HepG2 (cell line): ENCODE data around the gene SDR42E2. TPM values are rescaled to one million over a fixed set of nuclear protein-coding genes. Genes with fewer than 3 reads are reported as not detected.

ENCODE experiments used
- ATAC-seq: fragments of 200-7000 bp; cut with Tn5 transposase; 3 replicates; pipeline ENCODE4 v1.9.1; 2020; ENCODE audit warnings: mild to moderate bottlenecking, moderate library complexity
- BruUV-seq: library from RNA; stranded (reverse); fragments of 400-500 nt; replicated peaks from 2 replicates; lab custom pipeline; 2021; lab: Mats Ljungman, UMichigan
- CTCF ChIA-PET: fragments of 300-600 bp; formaldehyde crosslinking; extraction: SDS; loops from one replicate; lab custom pipeline; 2021; ENCODE audit warnings: low total read pairs, inconsistent platforms, low intra/inter-chr PET ratio; lab: Yijun Ruan, JAX
- POLR2A ChIA-PET: fragments of 350-600 bp; sonication (Branson Sonifier 250); formaldehyde crosslinking; loops from one replicate; lab custom pipeline; 2020; ENCODE audit warnings: antibody characterized with exemption, inconsistent platforms; lab: Yijun Ruan, JAX
- DNase-seq: peaks from one replicate; pipeline ENCODE4 v3.0.0-alpha.2; 2015; ENCODE audit warnings: low spot score
- FAIRE-seq: peaks from 3 replicates; lab custom pipeline; 2011; peaks lifted over from hg19 to GRCh38; lab: Jason Lieb, UNC
- H2AFZ ChIP-seq: one replicate; pipeline ENCODE4 v1.6.1; 2011; ENCODE audit warnings: low read length, inconsistent platforms
- H3K27ac ChIP-seq: fragments of 300-600 bp; 3 replicates; pipeline ENCODE4 v1.8.0; 2011; ENCODE audit warnings: mixed run types, mild to moderate bottlenecking, mixed read lengths, low read length, inconsistent platforms; ENCODE audit not compliant: insufficient read depth; ENCODE audit errors: extremely low read length
- H3K27me3 ChIP-seq, 2 experiments: fragments of 200-600 bp in 1 of 2; 2 replicates in 1 of 2; 3 replicates in 1 of 2; pipeline versions ENCODE4 v1.6.0 to v1.8.0; 2011; ENCODE audit warnings: low read length in 2 of 2, mild to moderate bottlenecking in 2 of 2, moderate library complexity in 2 of 2, inconsistent platforms in 1 of 2; ENCODE audit not compliant: insufficient read depth in 2 of 2, control insufficient read depth in 1 of 2
- H3K36me3 ChIP-seq, 2 experiments: fragments of 200-600 bp in 1 of 2; replicated peaks in 1 of 2; 2 replicates in 1 of 2; 3 replicates in 1 of 2; pipeline versions ENCODE4 v1.5.1 to v1.8.0; 2011; ENCODE audit warnings: low read length in 2 of 2, inconsistent platforms in 1 of 2; ENCODE audit not compliant: insufficient read depth in 2 of 2, control insufficient read depth in 1 of 2
- H3K4me1 ChIP-seq: 2 replicates; pipeline ENCODE4 v1.5.1; 2012; ENCODE audit warnings: low read length, inconsistent platforms; ENCODE audit not compliant: insufficient read depth
- H3K4me2 ChIP-seq: 2 replicates; pipeline ENCODE4 v1.6.0; 2011; ENCODE audit warnings: low read depth, low read length, inconsistent platforms
- H3K4me3 ChIP-seq, 3 experiments: fragments of 200-600 bp in 1 of 3; sonication (generic), shearing (Covaris generic) in 1 of 3; replicated peaks in 1 of 3; 2 replicates each; pipeline ENCODE4 v1.5.1; 2011 to 2016; ENCODE audit warnings: low read length in 3 of 3, inconsistent platforms in 2 of 3, low read depth in 2 of 3, mild to moderate bottlenecking in 2 of 3, control low read depth in 1 of 3, mixed read lengths in 1 of 3; ENCODE audit not compliant: insufficient read depth in 1 of 3
- H3K79me2 ChIP-seq: one replicate; pipeline ENCODE4 v1.6.1; 2011; ENCODE audit warnings: low read length, inconsistent platforms; ENCODE audit not compliant: insufficient read depth
- H3K9ac ChIP-seq: 2 replicates; pipeline ENCODE4 v1.6.0; 2011; ENCODE audit warnings: mild to moderate bottlenecking, low read depth, low read length, inconsistent platforms; ENCODE audit not compliant: insufficient read depth
- H3K9me3 ChIP-seq: 2 replicates; pipeline ENCODE4 v1.5.1; 2012; ENCODE audit warnings: mild to moderate bottlenecking, low read length
- H4K20me1 ChIP-seq: 2 replicates; pipeline ENCODE4 v1.6.0; 2011; ENCODE audit warnings: inconsistent platforms, mild to moderate bottlenecking, low read length, moderate library complexity; ENCODE audit not compliant: insufficient read depth
- BRCA1 ChIP-seq: sonication (generic); formaldehyde crosslinking; IDR thresholded peaks from 2 replicates; pipeline ENCODE4 v1.4.0; 2020; ENCODE audit warnings: missing genetic modification reagents
- ELK4 ChIP-seq: sonication (generic); formaldehyde crosslinking; IDR thresholded peaks from 2 replicates; pipeline ENCODE4 v1.9.0; 2021; ENCODE audit warnings: missing genetic modification reagents, borderline replicate concordance
- FOXA1 ChIP-seq, 2 experiments: fragments of 450-650 bp in 1 of 2; sonication (generic) in 1 of 2; formaldehyde crosslinking in 1 of 2; IDR thresholded peaks; 2 replicates each; pipeline versions ENCODE4 v1.4.0 to v1.6.1; 2016 to 2020; ENCODE audit warnings: missing genetic modification reagents in 1 of 2
- GTF2F1 ChIP-seq: fragments of 150-350 bp; IDR thresholded peaks from 2 replicates; pipeline ENCODE4 v1.6.1; 2014; ENCODE audit warnings: low read length
- HNRNPH1 ChIP-seq: fragments of 200-400 bp; formaldehyde crosslinking; optimal IDR thresholded peaks from 2 replicates; pipeline ENCODE3; 2017; ENCODE audit warnings: mild to moderate bottlenecking, low read depth, low read length
- MAX ChIP-seq: IDR thresholded peaks from 2 replicates; pipeline ENCODE4 v1.6.1; 2012; ENCODE audit warnings: inconsistent platforms
- MBD4 ChIP-seq: IDR thresholded peaks from 2 replicates; pipeline ENCODE4 v1.6.1; 2012; ENCODE audit warnings: low read length, inconsistent platforms, borderline replicate concordance
- MEIS2 ChIP-seq: sonication (generic); formaldehyde crosslinking; IDR thresholded peaks from 2 replicates; pipeline ENCODE4 v1.9.0; 2021; ENCODE audit warnings: mild to moderate bottlenecking, missing genetic modification reagents
- MYC ChIP-seq: sonication (generic); formaldehyde crosslinking; IDR thresholded peaks from 2 replicates; pipeline ENCODE4 v1.9.0; 2021; ENCODE audit warnings: missing genetic modification reagents, borderline replicate concordance
- PHB2 ChIP-seq: fragments of 450-650 bp; IDR thresholded peaks from 2 replicates; pipeline ENCODE4 v1.6.1; 2018; ENCODE audit not compliant: partially characterized antibody
- PHF8 ChIP-seq: sonication (generic); formaldehyde crosslinking; IDR thresholded peaks from 2 replicates; pipeline ENCODE4 v1.5.0; 2020; ENCODE audit warnings: missing genetic modification reagents
- SMC3 ChIP-seq: IDR thresholded peaks from 2 replicates; pipeline ENCODE4 v1.6.1; 2011; ENCODE audit warnings: low read length, improper control_type of control experiment
- SP1 ChIP-seq, 2 experiments: fragments of 450-650 bp in 1 of 2; sonication (generic) in 1 of 2; formaldehyde crosslinking in 1 of 2; IDR thresholded peaks; 2 replicates each; pipeline versions ENCODE4 v1.4.0 to v1.6.1; 2016 to 2020; ENCODE audit warnings: missing genetic modification reagents in 1 of 2
- ZBTB14 ChIP-seq: sonication (generic); formaldehyde crosslinking; IDR thresholded peaks from 2 replicates; pipeline ENCODE4 v1.4.0; 2020; ENCODE audit warnings: missing genetic modification reagents
- ZEB1 ChIP-seq: IDR thresholded peaks from 2 replicates; pipeline ENCODE4 v1.6.1; 2012; ENCODE audit warnings: mild to moderate bottlenecking, low read depth, inconsistent platforms; ENCODE audit not compliant: insufficient replicate concordance
- ZFP41 ChIP-seq: sonication (generic); formaldehyde crosslinking; IDR thresholded peaks from 2 replicates; pipeline ENCODE4 v1.4.0; 2020; ENCODE audit warnings: mild to moderate bottlenecking, missing genetic modification reagents, borderline replicate concordance
- ZNF256 ChIP-seq: sonication (generic); formaldehyde crosslinking; conservative IDR thresholded peaks from 2 replicates; pipeline ENCODE4 v1.4.0; 2020; ENCODE audit warnings: missing genetic modification reagents
- ZNF282 ChIP-seq: fragments of 450-650 bp; IDR thresholded peaks from 2 replicates; pipeline ENCODE4 v1.6.1; 2018; ENCODE audit not compliant: partially characterized antibody
- ZNF563 ChIP-seq: sonication (generic); formaldehyde crosslinking; IDR thresholded peaks from 2 replicates; pipeline ENCODE4 v1.8.0; 2022; ENCODE audit warnings: mild to moderate bottlenecking, moderate library complexity, missing genetic modification reagents
- ZNF737 ChIP-seq: sonication (generic); formaldehyde crosslinking; IDR thresholded peaks from 2 replicates; pipeline ENCODE4 v1.5.0; 2020; ENCODE audit warnings: missing genetic modification reagents, mild to moderate bottlenecking, borderline replicate concordance
- ZNF816 ChIP-seq: sonication (generic); formaldehyde crosslinking; IDR thresholded peaks from 2 replicates; pipeline ENCODE4 v1.8.0; 2022; ENCODE audit warnings: missing genetic modification reagents, mild to moderate bottlenecking, borderline replicate concordance
- ZSCAN30 ChIP-seq: sonication (generic); formaldehyde crosslinking; IDR thresholded peaks from 2 replicates; pipeline ENCODE4 v1.5.0; 2020; ENCODE audit warnings: mild to moderate bottlenecking, missing genetic modification reagents
- in situ Hi-C: cut with HindIII; loops from 2 replicates; pipeline ENCODE4 v1.10.0; 2017; ENCODE audit warnings: low pct_unique_long_range_greater_than_20kb; ENCODE audit not compliant: extremely low pct_ligation_motif_present
- intact Hi-C: fragments of 100-400 bp; cut with micrococcal nuclease; formaldehyde crosslinking; loops from one replicate; pipeline ENCODE4 v1.10.0; 2022; ENCODE audit not compliant: unreplicated experiment
- polyA plus RNA-seq, 8 experiments: library from polyadenylated mRNA; depleted of rRNA in 3 of 8; stranded (reverse) in 7 of 8; unstranded in 1 of 8; fragments of >200 nt; fragmentation: Illumina TruSeq in 4 of 8; extraction: Trizol in 4 of 8; gene quantifications; 2 replicates each; pipeline versions ENCODE4 v1.2.1 to v1.2.3, GENCODE V29; 2011 to 2016; ENCODE audit warnings: low read depth in 4 of 8, missing spikeins in 1 of 8, mixed read lengths in 1 of 8; ENCODE audit not compliant: insufficient read depth in 1 of 8
- total RNA-seq, 5 experiments: library from RNA; depleted of rRNA; stranded (reverse); fragments of >200 nt; fragmentation: Illumina TruSeq; extraction: Trizol; gene quantifications; 2 replicates each; pipeline ENCODE4 v1.2.3, GENCODE V29; 2016; ENCODE audit warnings: low read depth in 1 of 5

SDR42E2 gene
- total and polyA plus RNA-seq, 2 of the 13 experiments (the other 11 are each of a cell fraction or from before 2014, with no cell fraction given), result 0.05 to 0.11 TPM

GRCh38 chr16:22122239-22122638, 40.1 kb upstream of the SDR42E2 start:
- in situ Hi-C loops, result loop anchor here (5.0 kb wide), 1 partner anchor 65 kb away; no protein-coding TSS in a partner anchor
- POLR2A ChIA-PET, result no interaction called here
- no peaks in the 10 kb centered on the region for H3K79me2 ChIP-seq
- peaks cover 5 to 7% of the 10 kb centered on the region in 2 experiments; a peak in 3 of 5 replicates for H3K27me3 ChIP-seq
- BruUV-seq, result no TSS peak
- H3K4me2 ChIP-seq, result no peak overlapping the region
- H2AFZ ChIP-seq, result no peak overlapping the region
- H3K4me1 ChIP-seq, result no peaks in the 10 kb centered on the region
- no peak for FAIRE-seq
- TF ChIP-seq BRCA1 (CRISPR knock-in tag) (no peak), MYC (CRISPR knock-in tag) (no peak), ELK4 (CRISPR knock-in tag) (no peak), ZSCAN30 (CRISPR knock-in tag) (no peak), ZNF256 (CRISPR knock-in tag) (no peak), GTF2F1 (no peak), PHB2 (peak; percentile 83), FOXA1 (IDR thresholded peaks at IDR 0.05) (0 out of 2 replicates have a peak, but pooled peaks have one; percentile 8), FOXA1 (CRISPR knock-in tag; IDR thresholded peaks at IDR 0.05) (no peak), SMC3 (no peak), ZNF816 (CRISPR knock-in tag) (no peak), ZNF282 (no peak), SP1 (IDR thresholded peaks at IDR 0.05) (0 out of 2 replicates have a peak, but pooled peaks have one; percentile 21), SP1 (CRISPR knock-in tag; IDR thresholded peaks at IDR 0.05) (no peak), ZBTB14 (CRISPR knock-in tag) (no peak), HNRNPH1 (no peak), ZFP41 (no peak), MEIS2 (CRISPR knock-in tag) (no peak), ZNF737 (CRISPR knock-in tag) (no peak), MBD4 (no peak), ZNF563 (CRISPR knock-in tag) (no peak), MAX (no peak), ZEB1 (no peak), PHF8 (CRISPR knock-in tag) (no peak)
- TF ChIP-seq, all 625 proteins: peak for 3
- intact Hi-C loops, result no loop called here
- Histone ChIP-seq H3K4me3 (no peak overlapping the region), H3K36me3 (no peaks in the 10 kb centered on the region), H3K9me3 (no peaks in the 10 kb centered on the region), H3K27ac (no peak overlapping the region), H3K9ac (no peak overlapping the region), H4K20me1 (no peaks in the 10 kb centered on the region)
- CTCF ChIA-PET, result no interaction called here
- DNase-seq, result no peak
- ATAC-seq, result no peak
